Glomerular visceral epithelial cell (primary cell): ENCODE data around the gene ZNF878.

Experiments
- DNase-seq: peaks from one replicate; pipeline ENCODE4 v3.0.0-alpha.2; 2016; ENCODE audit errors: extremely low spot score

ZNF878 gene

DNA sequence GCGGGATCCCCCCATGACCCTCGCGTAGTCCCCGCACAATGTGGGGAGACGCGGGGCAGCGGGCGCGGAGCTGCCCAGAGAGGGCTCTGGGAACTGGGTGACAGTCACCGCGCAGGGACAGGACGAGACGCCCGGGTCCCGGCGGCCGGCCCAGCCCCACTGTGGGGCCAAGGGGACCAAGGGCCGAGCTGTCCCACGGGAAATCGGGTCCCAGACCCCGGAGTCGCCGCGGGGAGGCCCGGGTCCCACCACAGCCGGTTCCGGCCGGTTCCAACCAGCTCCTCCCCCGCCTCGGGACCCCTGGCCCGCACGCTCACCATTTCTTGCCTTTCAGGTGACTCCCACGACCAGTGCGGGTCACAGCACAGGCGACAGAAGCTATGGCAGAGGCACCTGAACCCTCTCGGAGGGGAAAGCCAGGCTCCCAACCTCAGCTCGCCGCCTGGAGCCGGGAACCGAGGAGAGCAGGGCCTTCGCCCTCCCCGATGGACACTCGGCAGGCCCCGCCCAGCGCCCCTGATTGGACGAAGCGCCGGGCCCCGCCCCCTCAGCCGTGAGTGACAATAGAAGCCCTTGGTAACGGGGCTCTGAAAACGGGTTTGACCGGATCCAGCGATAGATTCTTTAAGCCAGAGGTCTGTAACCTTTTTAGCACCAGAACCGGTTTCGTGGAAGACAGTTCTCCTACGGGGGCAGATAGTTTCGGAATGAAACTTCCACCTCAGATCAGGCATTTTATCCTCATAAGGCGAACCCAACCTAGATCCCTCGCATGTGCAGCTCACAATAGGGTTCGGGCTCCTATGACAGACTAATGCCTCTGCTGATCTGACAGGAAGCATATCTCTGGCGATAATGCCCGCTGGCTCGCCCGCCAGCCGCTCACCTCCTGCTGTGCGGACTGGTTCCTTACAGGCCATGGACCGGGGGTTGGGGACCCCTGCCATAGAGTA, 17.3 kb downstream of the ZNF878 start, which contains the start of gene ZNF433:
TSS of gene ZNF433 (minus strand) at position 460 of the 953 bp plus-strand sequence. CDS start at position 320, 140 bp downstream.
- peak; percentile 73 for DNase-seq

DNA sequence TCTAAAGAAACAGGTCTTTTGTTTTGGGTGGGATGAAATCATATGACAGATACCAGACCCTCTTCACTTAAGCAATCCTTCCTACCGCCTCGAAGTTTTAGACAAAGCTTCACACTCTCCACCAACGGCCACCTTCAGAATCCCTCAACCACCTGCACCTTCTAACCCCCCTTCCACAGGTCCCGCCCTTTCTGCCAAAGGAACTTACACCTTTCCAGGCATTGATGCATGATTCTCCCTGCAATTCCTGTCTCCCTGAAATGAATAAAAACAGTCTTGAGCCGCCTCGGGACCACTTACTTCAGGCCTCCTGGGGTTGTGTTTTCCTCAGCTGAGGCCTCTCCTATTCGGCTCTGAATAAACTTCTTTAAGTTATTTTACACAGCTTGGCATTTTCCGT, 18.1 kb downstream of the ZNF878 start:
- DNase-seq = no peak

DNA sequence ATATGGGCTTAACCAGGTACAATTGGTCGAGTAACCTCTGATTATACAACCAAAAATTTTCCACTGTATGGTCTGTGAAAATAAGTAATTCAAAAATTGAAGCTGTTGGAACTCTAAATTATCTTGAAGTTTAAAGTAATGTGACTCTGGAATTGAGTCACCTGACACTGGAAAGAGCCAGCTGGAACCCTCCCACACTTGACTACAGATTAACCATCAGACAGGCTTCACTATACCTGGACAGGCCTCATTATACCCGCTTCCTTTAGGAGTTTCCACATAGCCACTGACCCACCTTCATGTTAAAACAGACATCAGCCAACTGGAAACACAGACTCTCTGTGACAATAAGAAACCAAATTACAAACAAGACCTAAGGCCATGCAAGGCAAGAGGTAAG, 18.6 kb downstream of the ZNF878 start:
- no peak for DNase-seq

DNA sequence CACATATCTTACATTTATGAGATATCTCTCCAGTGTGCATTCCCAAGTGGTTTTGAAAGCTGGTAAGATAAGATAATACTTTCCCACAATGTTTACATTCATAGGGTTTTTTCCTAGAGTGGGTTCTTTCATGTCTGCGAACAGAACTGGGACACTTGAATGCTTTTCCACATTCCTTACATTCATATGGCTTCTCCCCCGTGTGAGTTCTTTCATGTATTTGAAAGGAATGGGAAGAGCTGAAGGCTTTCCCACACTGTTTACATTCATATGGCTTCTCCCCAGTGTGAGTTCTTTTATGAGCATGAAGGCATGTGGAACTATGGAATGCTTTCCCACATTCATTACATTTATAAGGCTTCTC, 37.0 kb downstream of the ZNF878 start:
- DNase-seq = no peak

DNA sequence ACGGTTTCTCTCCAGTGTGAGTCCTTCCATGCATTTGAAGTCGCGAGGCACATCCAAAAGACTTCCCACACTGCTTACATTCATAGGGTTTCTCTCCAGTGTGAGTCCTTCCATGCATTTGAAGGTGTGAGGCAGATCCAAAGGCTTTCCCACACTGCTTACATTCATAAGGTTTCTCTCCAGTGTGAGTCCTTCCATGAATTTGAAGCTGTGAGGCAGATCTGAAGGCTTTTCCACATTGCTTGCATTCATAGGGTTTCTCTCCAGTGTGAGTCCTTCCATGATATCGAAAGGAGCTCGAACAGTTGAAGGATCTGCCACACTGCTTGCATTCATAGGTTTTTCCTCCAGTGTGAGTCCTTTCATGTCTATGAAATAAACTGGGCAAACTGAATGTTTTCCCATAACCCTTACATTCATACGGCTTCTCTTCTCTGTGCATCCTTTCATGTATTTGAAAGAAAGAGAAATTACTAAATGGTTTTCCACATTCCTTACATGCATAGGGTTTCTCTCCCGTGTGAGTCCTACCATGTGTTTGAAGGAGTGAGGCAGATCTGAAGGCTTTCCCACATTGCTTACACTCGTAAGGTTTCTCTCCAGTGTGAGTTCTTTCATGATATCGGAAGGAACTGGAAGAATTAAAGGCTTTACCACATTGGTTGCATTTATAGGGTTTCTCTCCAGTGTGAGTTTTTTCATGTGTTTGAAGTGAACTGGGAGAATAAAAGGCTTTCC, 37.6 kb downstream of the ZNF878 start:
- DNase-seq = no peak

DNA sequence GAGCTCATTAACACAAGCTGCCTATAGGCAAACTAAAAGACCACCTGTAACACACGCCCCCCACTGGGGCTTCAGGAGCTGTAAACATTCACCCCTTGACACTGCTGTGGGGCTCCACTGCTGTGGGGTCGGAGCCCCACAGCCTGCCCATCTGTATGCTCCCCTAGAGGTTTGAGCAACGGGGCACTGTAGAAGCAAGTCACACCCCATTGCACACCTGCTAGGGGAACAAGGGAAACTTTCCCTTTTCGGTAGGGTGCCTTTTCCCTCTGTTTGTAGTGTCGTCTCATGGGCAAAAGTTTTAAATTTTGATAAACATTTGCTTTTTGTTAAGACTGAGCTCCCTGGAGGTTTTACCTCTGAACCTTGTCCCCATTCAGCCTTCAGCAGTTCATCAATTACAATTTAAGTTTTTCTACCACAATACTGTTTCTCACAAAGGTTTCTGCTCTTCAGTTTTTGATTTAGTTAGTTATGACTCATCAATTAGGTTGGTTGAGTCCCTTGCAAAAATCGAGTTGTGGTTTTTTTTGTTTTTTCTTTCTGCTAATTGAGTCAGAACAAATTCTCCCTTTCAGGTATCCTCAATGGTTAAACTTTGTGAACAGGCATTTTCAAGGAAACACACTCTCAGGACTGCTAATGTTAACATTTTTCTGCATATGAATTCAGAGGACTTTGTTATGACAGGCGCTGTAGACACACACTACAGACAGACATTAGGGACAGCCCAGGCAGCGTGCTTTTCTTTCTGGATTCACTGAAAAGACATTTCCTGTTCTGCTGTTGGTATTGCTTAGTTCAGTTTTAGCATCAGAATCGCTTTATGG, 52.4 kb downstream of the ZNF878 start:
- peak; percentile 22 for DNase-seq

DNA sequence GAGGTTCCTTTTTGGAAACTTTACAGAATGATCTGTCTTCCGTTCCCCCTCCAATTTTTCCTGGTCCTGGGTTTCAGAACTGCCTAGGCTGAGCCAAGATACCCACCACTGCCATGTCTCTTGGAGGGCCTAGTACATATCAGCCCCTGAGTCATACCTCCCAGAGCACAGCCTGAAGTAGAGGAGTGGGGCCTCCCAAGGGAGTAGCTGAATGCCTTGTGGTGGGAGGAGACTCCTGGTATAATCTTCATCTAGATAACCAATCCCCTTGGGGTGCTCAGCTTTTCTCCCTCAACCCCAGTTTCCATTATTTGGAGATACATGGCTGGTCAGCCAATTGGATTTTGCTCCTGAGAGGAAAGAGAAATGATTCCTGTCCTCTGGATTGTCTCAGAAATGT, 57.6 kb downstream of the ZNF878 start:
- DNase-seq = no peak
